Stimulated activated CD8-positive, alpha-beta memory T cell treated with anti-CD3 and anti-CD28 coated beads, Interleukin-12 subunit alpha, Interleukin-12 subunit beta, amount 100 ng/mL, for 24 hours (primary cell): ENCODE measurements around the gene MTHFD1.

ENCODE experiments used
- DNase-seq: peaks from one replicate; pipeline ENCODE4 v3.0.0-alpha.2; 2020; ENCODE audit errors: extremely low read depth

MTHFD1 gene

DNA sequence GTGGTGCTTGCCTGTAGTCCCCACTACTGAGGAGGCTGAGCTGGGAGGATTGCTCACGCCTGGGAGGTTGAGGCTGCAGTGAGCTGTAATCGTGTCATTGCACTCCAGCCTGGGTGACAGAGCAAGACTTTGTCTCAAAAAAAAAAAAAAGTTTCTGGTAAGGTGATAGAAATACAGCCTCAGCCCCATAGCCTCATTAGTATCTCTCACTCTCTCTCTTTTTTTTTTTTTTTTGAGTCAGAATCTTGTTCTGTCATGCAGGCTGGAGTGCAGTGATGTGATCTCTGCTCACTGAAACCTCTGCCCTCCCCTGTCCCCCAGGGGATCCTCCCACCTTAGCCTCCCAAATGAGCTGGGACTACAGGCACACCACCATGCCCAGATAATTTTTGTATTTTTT lies 19.2 kb downstream of the MTHFD1 start:
- DNase-seq = no peak

DNA sequence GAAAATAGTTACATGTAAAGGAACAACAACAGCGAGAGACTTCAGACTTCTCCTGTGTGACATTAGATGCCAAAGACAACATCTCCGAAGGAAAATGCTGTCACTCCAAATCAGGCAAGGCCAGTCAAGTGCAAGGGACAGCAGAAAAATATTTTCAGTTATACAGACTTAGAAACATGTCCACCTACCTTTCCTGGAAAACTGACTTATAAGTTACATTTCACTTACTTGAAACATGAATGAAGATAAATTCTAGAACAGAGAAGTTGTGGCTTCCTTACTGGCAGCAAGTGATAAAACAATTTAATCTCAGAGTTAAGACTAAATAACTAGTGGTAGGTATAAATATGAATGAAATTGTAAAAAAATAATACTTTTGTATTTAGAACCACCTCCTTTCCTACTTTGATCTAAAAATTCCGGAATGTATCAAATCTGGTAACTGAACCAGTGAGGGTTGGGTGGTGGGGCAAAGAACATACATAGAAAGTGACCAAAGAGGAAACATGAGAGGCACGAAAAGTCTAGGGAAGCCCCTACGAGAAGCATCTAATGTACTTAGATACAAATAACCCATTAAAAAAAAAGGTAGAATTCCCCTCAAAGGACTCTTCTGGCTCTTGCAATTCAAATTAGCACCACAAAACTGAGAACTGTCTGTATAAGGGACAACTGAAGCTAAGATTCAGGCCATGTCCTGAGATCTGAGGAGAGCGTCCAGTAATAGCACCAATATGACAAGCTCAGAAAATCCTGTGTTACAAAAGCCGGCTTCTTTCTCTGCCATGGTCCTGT lies 21.2 kb downstream of the MTHFD1 start:
- DNase-seq = no peak

DNA sequence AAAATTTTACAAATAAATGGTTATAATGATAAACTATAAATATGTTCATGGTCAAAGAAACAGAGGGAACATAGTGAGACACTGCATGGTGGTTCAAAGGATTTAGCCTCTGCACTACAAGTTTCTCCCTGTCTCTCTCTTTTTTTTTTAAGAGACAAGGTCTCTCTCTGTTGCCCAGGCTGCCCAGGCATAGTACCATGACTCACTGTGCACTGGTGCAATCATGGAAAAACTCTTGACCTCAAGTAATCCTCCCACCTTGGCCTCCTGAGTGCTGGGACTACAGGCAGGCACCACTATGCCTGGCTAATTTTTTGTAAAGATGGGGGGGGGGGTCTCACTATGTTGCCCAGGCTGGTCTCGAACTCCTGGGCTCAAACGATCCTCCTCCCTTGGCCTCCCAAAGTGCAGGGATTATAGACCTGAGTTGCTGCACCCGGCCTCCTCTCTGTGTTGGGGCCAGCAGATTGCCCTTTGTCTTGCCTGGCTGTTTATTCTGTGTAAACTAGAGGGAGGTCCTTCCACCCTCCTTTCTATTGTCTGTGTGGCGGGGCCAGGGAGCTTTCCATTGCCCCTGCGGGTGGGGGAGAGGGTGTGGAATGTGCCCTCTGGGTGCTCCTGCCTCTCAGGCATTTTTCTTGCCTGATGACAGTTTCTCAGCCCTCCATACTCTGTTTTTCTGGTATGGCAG lies 22.1 kb downstream of the MTHFD1 start:
- no peak for DNase-seq

DNA sequence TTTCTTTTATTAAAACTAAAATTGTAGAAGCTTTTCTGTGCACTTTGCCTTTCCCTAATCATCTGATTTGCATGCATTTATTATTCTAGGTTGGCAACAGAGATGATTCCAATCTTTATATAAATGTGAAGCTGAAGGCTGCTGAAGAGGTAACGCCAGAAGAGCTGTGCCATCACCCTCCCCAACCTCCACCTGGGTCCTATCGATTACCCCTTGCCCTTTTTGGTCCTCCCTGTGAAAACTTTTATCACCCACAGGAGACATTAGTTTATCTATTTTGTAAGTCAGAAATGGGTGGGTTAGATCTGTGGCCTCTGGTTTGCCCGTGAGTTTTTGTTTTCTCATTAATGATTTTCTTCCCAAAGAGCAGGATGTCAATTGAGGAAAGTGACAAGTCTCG lies 22.8 kb downstream of the MTHFD1 start:
- no peak for DNase-seq

DNA sequence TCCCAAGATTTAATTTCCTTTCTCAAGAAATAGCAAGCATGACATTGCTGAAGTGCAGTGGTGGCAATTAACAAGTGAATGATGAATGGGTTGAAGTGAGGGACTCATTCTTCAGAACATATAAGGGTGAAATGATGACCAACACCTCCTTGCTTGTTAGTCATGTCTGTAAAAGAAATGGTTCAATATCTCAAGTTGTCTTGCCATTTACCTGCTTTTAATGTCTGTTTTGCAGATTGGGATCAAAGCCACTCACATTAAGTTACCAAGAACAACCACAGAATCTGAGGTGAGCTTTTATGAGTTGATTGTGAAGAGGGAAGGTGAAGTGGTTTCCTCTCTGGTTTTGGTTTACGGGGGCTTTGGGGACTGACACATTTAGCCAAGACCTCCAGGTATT lies 24.1 kb downstream of the MTHFD1 start:
- no peak for DNase-seq

DNA sequence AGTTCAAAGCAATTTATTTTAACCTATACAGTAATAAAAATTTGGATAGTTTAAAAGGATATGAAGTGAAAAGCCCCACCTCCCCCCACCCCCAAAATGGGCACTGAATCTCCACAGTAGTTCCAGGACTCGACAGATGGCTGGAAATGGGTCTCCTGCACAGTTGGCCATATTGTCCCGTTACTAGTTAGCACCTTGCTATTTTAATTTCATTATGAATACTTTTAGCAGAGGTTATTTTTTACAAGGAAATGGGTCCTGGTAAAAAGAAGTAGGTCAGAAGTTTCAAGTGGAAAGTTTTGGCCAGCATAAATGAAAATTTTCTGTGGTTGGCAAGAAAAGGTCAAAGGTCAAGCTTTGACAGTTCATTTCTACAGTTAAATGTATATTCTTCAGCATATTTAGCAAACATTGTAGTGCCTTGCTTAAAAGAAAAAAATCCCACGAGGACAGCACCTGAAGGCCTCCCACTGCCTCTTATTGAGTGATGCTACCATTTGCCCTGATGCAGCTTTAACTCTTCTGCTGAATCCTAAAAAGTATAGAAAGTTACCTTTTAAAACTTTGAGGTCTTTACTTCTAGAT lies 28.3 kb downstream of the MTHFD1 start:
- no peak for DNase-seq

DNA sequence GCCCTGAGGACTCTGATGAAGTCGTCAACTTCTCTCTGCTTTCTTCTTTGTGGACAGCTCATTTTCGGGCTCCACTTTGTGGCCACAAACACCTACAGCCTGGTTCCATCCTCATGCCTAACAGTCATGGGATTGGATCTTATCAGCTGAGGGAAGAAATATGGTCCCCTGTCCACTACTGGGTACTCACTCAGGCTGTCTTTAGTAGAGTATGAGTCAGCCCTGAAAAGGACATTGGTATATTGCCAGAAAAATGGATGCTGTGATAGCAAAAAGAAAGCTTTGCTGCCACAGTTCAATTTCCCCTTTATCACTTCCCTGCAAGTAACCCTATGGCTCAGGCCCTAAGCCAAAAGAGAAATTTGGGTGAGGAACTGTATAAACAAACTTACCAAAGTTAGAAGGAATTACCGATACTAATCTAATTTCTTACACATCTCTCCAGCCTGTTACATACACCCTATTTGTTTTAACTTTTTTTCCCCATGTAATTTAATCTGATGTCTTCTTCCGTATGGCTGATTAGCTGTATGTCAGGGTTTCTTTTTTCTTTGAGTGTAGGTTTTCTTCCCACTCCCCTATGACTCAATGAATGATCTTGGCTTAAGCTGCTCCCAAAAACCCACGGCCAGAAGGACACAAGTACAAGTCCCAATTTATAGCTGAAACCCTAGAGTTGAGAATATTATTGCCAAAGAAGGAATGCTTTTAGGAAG lies 29.1 kb downstream of the MTHFD1 start:
- no peak for DNase-seq

DNA sequence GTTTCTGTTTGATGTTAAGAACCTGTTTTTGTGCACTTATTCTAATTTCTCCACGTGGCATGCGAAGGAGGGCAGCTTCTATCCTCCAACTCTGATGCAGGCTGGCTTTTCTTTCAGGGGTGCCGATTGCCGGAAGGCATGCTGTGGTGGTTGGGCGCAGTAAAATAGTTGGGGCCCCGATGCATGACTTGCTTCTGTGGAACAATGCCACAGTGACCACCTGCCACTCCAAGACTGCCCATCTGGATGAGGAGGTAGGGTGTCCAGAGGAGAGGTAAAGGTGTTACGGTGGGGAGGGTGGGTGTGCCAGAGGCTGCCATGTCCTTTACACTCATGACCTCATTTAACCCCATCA lies 29.6 kb downstream of the MTHFD1 start:
- DNase-seq = no peak

DNA sequence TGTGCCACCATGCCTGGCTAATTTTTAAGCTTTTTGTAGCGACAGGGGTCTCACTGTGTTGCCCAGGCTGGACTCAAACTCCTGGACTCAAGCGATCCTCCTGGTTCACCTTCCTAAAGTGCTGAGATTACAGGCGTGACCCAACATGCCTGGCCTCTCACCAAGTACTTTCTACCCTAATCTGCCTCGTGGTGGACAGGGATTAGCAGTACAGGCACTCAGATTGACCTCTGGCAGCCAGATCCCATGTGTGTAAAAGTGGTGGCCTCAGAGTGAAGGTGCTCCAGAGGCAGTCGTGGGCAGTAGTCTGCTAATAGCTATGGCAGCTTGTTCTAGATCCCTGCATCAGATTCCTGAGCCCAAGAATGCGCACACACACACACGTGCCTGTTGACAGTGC lies 30.9 kb downstream of the MTHFD1 start:
- no peak for DNase-seq

DNA sequence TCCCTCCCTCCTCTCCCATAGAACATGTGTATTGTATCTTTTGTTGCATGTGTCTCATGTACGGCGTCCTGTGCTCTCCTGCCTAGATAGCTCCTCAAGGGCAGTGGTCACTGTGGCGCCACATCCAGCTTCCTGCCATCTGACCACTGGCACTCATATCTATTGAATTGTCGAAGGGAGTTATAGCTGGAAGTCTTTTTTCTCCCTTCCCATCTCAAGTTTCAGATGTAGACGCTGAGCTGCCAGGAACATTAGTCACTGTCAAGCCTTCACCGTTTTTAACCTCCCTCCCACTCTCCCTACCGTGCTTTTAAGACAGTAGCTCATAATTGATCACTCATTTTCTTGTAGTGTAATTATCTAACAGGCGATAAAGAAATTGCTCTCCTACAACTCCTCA lies 33.0 kb downstream of the MTHFD1 start:
- no peak for DNase-seq

DNA sequence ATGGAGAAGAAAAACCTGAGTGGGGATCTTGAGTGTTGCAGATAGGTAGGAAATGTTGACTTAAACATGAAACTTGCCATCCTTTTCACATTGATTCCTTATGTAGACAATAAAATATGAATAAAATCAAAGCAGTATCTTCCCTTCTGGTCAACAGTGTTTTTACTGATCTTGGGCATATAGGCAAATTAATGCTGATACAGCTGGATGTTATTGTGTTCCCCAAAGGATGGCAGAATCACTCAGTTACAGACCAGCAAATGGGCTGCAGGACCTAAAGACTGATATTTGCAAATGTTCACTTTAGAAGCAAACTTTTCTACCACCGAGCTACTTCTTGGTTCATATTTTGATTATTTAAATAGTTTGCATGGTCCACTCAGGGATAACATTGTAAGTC lies 33.9 kb downstream of the MTHFD1 start:
- DNase-seq = no peak

DNA sequence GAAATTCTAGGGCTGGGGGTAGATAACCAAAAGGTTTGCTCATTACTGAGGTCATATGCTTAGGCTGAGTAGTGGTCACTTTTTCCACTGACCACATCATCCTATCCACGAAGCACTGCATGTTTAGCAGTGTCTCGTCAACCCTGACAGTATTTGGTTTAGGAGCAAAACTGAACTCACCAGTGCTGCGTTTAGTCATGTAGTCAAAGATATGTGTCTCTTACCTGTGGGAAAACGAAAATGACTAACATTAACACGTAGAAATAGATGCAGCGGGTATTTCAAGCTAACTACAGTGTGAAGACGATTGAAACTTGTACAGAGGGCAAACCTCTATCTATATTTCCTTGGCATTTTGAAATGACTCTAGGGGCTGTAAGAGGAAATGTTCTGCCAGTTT lies 34.6 kb downstream of the MTHFD1 start:
- DNase-seq = no peak

DNA sequence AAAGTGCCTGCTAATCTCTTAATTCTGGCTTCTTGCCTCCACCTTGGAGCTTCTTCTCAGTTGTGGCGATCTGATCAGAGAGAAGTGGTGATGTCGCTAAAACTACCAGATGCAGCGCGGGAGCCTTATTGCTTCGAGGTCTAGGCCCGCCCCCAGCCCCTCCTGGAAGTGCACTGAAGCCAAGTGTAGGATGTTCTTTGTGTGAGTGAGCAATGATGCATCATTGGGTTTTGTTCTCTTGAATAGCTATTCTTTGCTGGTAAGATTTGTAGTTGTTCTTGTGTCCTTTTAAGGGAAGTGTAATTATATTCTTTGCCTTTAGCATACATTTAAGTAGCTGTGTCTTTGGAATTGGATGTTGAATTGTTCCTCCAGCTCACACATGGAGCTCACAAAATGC lies 35.8 kb downstream of the MTHFD1 start:
- no peak for DNase-seq

DNA sequence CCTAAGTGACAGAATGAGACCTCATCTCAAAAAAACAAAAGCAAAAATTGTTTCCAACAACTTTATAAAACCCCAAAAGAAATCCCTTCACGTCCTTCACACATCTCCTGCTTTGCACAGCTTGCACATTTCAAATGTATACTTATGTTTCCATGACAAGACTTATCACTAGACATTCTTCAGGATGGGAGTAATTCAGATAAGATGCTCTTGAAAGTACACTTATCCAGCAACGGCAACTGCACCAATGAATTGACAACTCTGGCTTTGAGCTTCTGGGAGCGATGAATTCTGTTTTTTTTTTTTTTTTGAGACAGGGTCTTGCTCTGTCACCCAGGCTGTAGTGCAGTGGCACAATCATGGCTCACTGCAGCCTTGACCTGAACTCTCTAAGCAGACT lies 46.4 kb downstream of the MTHFD1 start:
- no peak for DNase-seq

DNA sequence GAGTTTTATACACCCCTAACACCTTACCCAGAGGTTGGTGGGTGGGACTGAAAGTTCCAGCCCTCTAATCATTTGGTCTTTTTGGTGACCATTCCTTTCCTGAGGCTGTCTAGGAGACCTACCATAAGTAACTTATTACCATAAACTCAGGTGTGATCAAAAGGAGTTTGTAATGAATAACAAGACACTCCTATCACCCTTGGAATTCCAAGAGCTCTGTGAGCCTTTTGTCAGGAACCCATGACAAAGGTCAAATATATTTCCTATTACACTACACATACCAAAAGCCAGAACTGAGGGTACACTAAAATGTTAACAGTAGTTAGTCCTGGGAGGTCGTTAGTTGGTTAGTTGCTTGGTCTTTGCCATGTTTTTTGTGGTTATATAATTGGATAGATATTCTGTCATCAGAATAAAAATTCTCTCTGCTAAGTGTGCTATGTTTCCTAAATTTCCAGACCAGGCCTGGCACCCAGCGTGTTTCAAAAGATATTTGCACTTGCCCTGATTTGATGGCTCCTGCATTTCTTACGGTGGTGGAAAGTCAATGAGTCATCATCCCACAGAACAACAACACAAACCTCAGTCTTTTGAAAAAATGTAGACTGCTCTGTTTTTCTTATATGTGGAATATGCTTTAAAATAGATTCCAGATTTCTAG lies 50.2 kb downstream of the MTHFD1 start:
- no peak for DNase-seq

DNA sequence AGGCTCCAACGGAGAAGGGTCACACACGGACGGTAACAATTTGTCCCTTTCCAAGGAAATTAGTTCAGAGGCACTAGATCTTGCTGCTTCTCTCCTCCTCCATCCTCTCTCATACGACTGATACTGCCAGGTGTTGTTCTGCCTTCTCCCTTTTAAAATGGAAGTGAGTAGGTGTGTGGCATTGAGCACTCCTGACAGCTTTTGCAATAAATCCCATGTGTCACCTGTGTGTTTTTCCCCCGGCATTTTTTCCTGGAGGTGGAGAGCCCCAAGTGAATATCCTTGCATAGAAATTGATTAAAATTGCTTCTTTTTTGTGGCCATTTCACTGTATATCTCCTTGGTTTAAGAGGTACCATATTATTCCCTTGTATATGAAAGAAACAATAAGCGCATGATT lies 51.0 kb downstream of the MTHFD1 start:
- no peak for DNase-seq

DNA sequence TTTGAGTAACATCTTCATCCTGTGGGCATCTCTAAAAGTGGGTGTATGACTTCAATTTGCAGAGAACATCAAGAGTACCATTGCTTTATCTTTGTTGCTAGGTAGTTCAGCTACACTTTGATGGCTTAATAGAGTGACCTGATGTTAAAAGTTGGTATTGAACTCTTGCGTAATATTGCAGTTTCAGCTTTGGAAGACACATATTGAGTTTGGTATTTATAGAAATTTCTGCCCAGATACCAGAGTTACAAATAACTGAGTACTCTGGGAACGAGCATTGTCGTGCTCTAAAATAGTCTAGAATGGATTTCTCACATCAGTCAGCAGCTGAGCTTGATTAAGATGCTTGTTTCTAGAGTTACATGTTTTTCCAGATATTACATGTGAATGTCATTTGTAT lies 52.3 kb downstream of the MTHFD1 start:
- DNase-seq = no peak

DNA sequence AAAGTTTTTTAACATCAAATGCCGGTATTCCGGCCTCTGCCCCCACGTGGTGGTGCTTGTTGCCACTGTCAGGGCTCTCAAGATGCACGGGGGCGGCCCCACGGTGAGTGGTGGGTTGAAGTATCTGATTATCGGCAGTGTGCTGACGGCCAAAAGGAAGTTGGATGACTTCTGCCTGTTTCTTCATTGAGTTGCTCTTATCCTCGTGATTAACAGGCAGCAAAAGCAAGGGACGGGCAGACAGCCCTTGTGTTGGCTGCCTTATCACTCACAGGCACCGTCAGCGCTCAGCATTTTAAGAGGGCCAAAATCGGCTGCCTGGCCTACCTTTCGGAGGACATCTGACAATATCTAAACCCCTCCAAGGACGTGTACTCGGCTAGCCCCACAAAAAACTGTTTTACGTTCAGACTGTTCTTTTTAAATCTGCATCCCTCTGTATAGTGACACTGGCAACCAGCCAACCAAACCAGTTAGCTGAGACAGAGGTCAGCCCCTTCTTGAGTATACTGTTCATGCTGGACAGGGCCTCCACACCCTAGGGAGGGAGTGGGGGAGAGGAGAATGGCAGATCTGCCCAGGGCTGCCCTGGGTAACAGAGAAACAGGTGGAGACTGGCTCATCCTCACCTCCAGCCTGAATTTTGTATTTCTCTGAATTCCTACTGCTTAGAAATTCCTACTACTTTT lies 54.3 kb downstream of the MTHFD1 start:
- DNase-seq = no peak

DNA sequence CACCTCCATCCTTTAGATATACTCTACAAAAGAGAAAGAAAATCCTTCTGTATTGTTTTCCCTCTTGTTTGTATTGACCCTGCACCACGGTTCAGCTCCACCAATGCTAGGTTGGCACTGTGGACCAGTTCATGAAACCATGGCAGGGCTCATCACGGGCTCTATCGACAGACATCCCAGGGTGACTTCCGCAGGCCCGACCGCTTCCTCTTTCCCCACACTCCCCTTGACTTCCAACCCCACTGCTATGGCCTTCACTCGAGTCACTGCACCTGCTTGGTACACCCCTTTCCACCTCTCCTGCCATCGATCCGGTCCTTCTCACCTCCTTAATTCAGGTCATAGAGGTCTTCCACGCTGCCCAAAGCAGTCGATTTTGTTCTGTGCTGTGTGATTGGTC lies 56.0 kb downstream of the MTHFD1 start:
- no peak for DNase-seq

DNA sequence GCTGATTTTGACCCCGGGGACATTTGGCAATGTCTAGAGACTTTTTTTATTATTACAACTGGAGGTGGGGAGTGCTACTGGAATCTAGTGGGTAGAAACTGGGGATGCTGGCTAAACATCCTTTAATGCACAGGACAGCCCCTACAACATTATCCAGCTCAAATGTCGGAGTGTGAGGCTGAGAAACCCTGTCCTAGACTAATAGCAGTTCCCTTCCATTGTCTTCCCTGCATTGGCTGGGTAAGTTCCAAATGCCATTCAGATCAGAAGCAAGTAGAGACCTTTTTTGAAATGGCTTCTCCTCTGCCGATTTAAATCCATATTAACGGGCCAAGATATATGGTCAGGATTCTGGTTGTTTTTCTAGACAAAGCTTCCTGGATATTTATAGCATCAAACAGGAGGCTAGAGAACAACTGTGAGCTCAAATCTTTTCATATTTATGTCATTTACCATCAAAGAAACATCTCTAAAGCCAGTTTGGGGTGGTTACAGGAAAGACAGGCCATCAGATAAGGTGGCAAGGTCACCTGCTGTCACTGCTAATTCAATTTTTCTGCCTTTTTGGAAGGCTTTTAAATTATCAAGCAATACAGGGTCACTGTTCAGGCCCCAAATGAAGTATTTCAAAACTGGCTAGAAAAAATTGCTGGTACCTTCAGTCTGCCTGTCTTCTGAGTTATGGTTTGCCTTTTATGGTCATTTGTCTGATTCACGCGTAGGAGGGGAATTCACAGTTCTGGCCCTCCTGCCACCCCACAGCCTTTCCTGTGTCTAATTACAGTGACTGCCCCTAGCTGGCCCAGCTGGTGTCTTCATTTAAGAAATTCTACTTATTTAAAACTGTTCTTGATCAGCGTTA lies 57.1 kb downstream of the MTHFD1 start:
- no peak for DNase-seq
